Effector memory CD4-positive, alpha-beta T cell (primary cell): Measurements from ENCODE around the gene SCO2.
A peak's percentile ranks its signal among the peaks of the same experiment; 100 is the strongest.

Source experiments
- DNase-seq, 3 donors: peaks; one replicate each; pipeline ENCODE4 v3.0.0-alpha.2; 2020
- H3K27ac ChIP-seq: 2 replicates; pipeline ENCODE4 v1.7.0; 2013; ENCODE audit warnings: mild to moderate bottlenecking, low read length, moderate library complexity; ENCODE audit not compliant: insufficient read depth, poor library complexity, severe bottlenecking
- H3K27me3 ChIP-seq: replicated peaks from 2 replicates; pipeline ENCODE4 v1.7.0; 2013; ENCODE audit warnings: mild to moderate bottlenecking, low read length; ENCODE audit not compliant: insufficient read depth, control insufficient read depth, poor library complexity, severe bottlenecking
- H3K36me3 ChIP-seq: 2 replicates; pipeline ENCODE4 v1.7.0; 2013; ENCODE audit warnings: mild to moderate bottlenecking, low read length, moderate library complexity; ENCODE audit not compliant: control insufficient read depth, insufficient read depth
- H3K4me1 ChIP-seq: 2 replicates; pipeline ENCODE4 v1.7.0; 2013; ENCODE audit warnings: low read length, mild to moderate bottlenecking; ENCODE audit not compliant: control insufficient read depth, insufficient read depth, poor library complexity, severe bottlenecking
- H3K4me3 ChIP-seq: 2 replicates; pipeline ENCODE4 v1.7.0; 2013; ENCODE audit warnings: low read length, low read depth, mild to moderate bottlenecking; ENCODE audit not compliant: insufficient read depth, poor library complexity, severe bottlenecking
- H3K9me3 ChIP-seq: 2 replicates; pipeline ENCODE4 v1.7.0; 2013; ENCODE audit warnings: mild to moderate bottlenecking, low read length, moderate library complexity; ENCODE audit not compliant: control insufficient read depth

The SCO2 gene

GRCh38 chr22:50531546-50531961 is 6.2 kb upstream of the SCO2 start:
- no peaks in the 10 kb centered on the region for H3K9me3 ChIP-seq
- H3K36me3 ChIP-seq, result no peaks in the 10 kb centered on the region
- H3K27ac ChIP-seq, result peak overlapping the region; percentile 97
- H3K27me3 ChIP-seq, result no peaks in the 10 kb centered on the region
- peak overlapping the region; percentile 66 for H3K4me3 ChIP-seq
- peaks cover 28% of the 10 kb centered on the region for H3K4me1 ChIP-seq
- peak in 2 of 3 donors; percentile 45 to 54 for DNase-seq

DNA sequence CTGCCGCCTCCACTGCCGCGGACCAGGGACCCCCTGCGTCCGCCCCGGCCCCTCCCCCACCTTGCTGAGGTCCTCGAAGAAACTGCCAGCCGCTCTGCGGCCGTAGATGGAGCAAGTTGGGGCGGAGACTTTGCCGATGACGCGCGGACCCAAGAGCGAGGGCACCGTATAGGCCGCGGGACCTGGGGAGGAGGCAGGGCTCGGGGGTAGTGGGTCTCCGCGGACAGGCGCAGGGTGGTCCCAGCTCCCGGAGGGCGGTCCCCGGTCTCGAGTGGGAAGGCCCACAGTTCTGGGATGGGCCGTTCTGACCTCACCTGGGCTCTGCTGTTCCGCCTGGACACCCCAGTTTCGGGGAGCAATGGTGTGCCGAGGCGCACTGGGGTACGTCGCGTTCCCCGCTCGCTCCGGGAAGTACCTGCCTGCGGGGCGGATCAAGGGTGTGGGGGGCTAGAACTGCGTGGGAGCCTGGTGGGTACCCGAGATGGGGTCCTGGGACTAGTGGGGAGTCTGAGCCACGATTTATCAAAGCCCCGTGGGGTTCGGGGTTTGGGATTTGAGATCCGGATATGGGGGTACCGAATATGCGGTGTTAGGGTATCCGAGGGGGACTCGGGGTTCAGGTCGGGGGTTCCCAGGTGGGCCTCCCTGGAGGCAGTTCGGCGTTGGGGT is 5.6 kb upstream of the SCO2 start:
- DNase-seq, result peak; percentile 49 to 63 (median 58)
- Histone ChIP-seq H3K27ac (peak overlapping the region; percentile 97), H3K4me3 (peak overlapping the region; percentile 66), H3K4me1 (peaks cover 32% of the 10 kb centered on the region), H3K27me3 (no peaks in the 10 kb centered on the region), H3K9me3 (no peaks in the 10 kb centered on the region), H3K36me3 (no peaks in the 10 kb centered on the region)

DNA sequence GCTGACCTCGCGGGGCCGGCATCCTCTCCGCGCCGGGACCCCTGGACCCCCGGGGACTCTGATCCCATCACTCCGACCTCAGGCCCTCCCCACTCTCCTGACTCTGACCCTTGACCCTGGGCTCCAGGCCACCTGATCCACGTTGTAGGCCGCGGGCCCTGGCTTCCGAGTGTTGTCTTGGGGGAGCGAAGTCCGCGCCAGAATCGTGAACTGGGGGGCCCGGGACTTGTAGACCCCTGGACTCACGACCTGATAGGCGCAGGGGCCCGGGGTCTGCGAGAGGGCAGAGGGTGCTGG is 5.1 kb upstream of the SCO2 start:
- H3K4me1 ChIP-seq, result peaks cover 34% of the 10 kb centered on the region
- DNase-seq, result no peak

DNA sequence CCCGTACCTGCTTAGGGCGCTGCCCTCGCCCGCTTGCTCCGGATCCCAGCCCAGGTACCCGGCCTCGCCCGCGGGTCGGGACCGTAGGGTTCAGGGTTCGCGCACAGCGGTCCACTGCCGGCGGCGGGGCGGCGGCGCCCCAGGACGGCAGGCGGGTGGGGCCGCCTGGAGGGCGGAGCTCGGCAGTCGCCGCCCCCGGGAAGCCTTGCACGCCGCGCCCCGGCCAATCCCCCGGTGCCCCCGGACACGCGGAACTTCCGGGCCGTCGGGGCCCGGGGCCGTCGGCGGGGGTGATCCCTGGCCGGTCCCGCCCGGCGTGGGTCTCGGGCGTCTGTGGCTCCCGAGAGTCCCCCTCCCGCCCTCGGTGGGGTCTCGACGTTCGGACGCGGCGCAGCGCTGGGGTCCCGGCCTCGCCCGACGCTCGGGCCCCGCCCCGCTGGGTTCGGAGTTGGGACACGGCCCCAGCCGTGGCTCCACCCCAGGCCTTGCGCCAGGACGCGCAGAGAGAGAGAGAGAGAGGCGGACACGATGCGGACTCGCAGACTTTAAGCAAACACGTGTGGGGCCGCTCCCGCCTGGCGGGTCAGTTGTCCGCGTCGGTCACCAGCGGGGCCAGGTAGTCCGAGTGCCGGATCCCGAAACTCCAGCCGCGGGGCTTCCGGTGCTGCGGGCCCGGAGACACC is 4.6 kb upstream of the SCO2 start, which contains the start of gene TYMP:
TSS of gene TYMP (minus strand) at position 116 of the 683 bp plus-strand sequence. CDS start 303 bp downstream, outside the sequence.
- H3K36me3 ChIP-seq, result no peaks in the 10 kb centered on the region
- H3K9me3 ChIP-seq, result no peaks in the 10 kb centered on the region
- H3K27ac ChIP-seq, result peak within 1 kb of the TSS; percentile 97
- H3K27me3 ChIP-seq, result no peaks in the 10 kb centered on the region
- peak; percentile 45 to 58 (median 48) for DNase-seq
- H3K4me1 ChIP-seq, result peaks cover 36% of the 10 kb centered on the region
- peak within 1 kb of the TSS; percentile 66 for H3K4me3 ChIP-seq

More for the DNA sequence above, 5.1 kb upstream of the SCO2 start:
- H3K36me3 ChIP-seq, result no peaks in the 10 kb centered on the region
- peak overlapping the region; percentile 97 for H3K27ac ChIP-seq
- H3K4me3 ChIP-seq, result peak overlapping the region; percentile 66
- H3K27me3 ChIP-seq, result no peaks in the 10 kb centered on the region
- H3K9me3 ChIP-seq, result no peaks in the 10 kb centered on the region

DNA sequence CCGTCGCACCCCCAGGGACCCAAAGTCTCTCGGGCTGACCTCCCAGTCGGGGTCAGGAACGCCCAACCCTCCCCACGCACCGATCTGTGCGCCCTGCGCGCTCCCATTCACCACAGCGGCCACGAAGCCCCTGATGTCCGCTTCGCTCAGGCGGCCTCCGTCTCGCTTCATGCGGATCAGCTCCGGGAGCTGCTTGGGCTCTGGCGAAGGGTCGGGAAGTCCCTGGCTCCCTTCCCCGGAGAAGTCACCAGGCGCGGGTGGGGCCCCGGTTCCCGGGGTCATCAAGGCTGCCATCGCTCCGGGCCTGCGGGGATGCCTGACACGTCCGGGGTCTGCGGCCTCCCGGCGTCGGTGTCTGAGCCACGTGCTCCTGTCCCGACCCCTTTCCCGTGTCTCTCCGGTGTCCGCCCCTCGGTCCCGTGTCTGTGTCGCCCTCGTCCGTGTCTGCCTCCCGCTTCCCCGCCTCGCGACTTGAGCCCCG is 4.1 kb upstream of the SCO2 start:
- DNase-seq, result peak in 1 of 3 donors; percentile 27
- Histone ChIP-seq H3K27ac (peak overlapping the region; percentile 97), H3K9me3 (no peaks in the 10 kb centered on the region), H3K4me3 (peak overlapping the region; percentile 66), H3K4me1 (peaks cover 41% of the 10 kb centered on the region), H3K36me3 (no peaks in the 10 kb centered on the region), H3K27me3 (no peaks in the 10 kb centered on the region)

- Histone ChIP-seq H3K36me3 (no peaks in the 10 kb centered on the region), H3K4me1 (peaks cover 47% of the 10 kb centered on the region), H3K9me3 (no peaks in the 10 kb centered on the region), H3K27ac (peak overlapping the region; percentile 97), H3K27me3 (no peaks in the 10 kb centered on the region), H3K4me3 (no peak overlapping the region)
- no peak for DNase-seq
These were observed 3.5 kb upstream of the SCO2 start for GRCh38 chr22:50528682-50529415.

DNA sequence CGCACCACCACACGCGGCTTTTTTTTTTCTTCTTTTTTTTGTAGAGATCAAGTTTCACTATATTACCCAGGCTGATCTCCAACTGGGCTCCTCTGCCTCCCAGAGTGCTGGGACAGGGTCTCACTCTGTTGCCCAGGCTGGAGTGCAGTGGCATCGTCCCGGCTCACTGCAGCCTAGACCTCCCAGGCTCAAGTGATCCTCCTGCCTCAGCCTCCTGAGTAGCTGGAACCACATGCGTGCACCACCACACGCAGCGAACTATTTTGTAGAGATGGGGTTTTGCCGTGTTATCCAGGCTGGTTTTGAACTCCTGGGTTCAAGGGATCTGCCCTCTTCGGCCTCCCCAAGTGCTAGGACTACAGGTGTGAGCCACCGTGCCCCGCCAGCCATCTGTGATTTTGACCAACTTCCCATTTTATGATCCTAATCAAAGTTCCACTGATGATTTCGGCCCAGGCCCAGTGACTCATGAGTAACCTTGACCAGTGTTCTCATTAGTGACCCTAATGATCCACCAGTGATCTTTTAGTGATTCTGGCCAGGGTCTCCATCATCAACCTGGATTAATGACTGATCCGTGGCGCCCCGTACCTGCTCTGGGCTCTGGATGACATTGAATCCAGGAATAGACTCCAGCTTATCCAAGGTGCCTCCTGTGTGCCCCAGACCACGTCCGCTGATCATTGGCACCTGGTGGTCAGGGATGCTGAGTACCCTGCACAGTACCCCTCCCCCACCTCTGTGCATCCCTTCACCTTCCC is 2.7 kb upstream of the SCO2 start:
- DNase-seq, result no peak
- Histone ChIP-seq H3K4me1 (peaks cover 44% of the 10 kb centered on the region), H3K4me3 (no peak overlapping the region), H3K27me3 (no peaks in the 10 kb centered on the region), H3K9me3 (no peaks in the 10 kb centered on the region), H3K27ac (peak overlapping the region; percentile 97), H3K36me3 (peaks cover 5% of the 10 kb centered on the region)

GRCh38 chr22:50526834-50527801 is 1.7 kb upstream of the SCO2 start:
- peak overlapping the region; percentile 94 for H3K27ac ChIP-seq
- H3K9me3 ChIP-seq, result no peaks in the 10 kb centered on the region
- peaks cover 14% of the 10 kb centered on the region for H3K36me3 ChIP-seq
- DNase-seq, result no peak
- H3K27me3 ChIP-seq, result no peaks in the 10 kb centered on the region
- peak overlapping the region; percentile 71 for H3K4me3 ChIP-seq
- H3K4me1 ChIP-seq, result peaks cover 43% of the 10 kb centered on the region
